Prostate gland (tissue), 2 donors: ENCODE data around the gene KRT40. TPM values are rescaled to one million over a fixed set of nuclear protein-coding genes. Genes with fewer than 3 reads are reported as not detected.
"Not testable (repeated sequence)": the region's sequence is repeated elsewhere in the genome, so short reads cannot be mapped to it uniquely, and the experiment has no call there.

Experiments used
- DNase-seq: peaks from one replicate; pipeline ENCODE4 v3.0.0-alpha.2; 2019; ENCODE audit warnings: low spot score
- H3K27ac ChIP-seq, 2 donors: fragments of 200-600 bp; sonication (generic); 2 replicates each; pipeline ENCODE4 v1.5.1; 2017 to 2019
- H3K27me3 ChIP-seq: fragments of 200-600 bp; sonication (generic); replicated peaks from 2 replicates; pipeline ENCODE4 v1.5.1; 2019; ENCODE audit not compliant: insufficient read depth
- H3K36me3 ChIP-seq, 2 donors: fragments of 200-600 bp; sonication (generic); 1 replicate in 1 of 2; 2 replicates in 1 of 2; pipeline versions ENCODE4 v1.5.1 to v1.8.1; 2017 to 2019
- H3K4me1 ChIP-seq: fragments of 200-600 bp; sonication (generic); replicated peaks from 2 replicates; pipeline ENCODE4 v1.5.1; 2019
- H3K4me3 ChIP-seq, 2 donors: fragments of 200-600 bp; sonication (generic); 2 replicates each; pipeline ENCODE4 v1.5.1; 2017 to 2019
- H3K9me3 ChIP-seq: fragments of 200-600 bp; sonication (generic); 2 replicates; pipeline ENCODE4 v1.5.1; 2017
- POLR2A ChIP-seq: fragments of 450-650 bp; IDR thresholded peaks from one replicate; pipeline ENCODE4 v1.6.1; 2016; ENCODE audit warnings: antibody characterized with exemption, mild to moderate bottlenecking
- POLR2AphosphoS5 ChIP-seq: sonication (generic); formaldehyde crosslinking; IDR thresholded peaks from one replicate; pipeline ENCODE4 v1.6.1; 2017; ENCODE audit warnings: antibody characterized with exemption
- WGBS: methylation state at CpG from one replicate; pipeline ENCODE4 v1.1.5; 2018; 5-methylcytosine and 5-hydroxymethylcytosine counted together
- intact Hi-C: fragments of 100-400 bp; cut with DNase I; formaldehyde crosslinking; loops from one replicate; pipeline ENCODE4 v1.14.2; 2022
- total RNA-seq, 2 donors: library from RNA; depleted of rRNA; stranded (reverse); fragments of >200 nt; gene quantifications; one replicate each; pipeline ENCODE4 v1.1.0, GENCODE V29; 2016
- TF ChIP-seq, protein P1 (sequence below), 4 experiments: fragments of 200-600 bp in 2 of 4; fragments of 450-650 bp in 2 of 4; sonication (generic) in 2 of 4; IDR thresholded peaks; 1 replicate in 3 of 4; 2 replicates in 1 of 4; pipeline ENCODE4 v1.5.1; 2016 to 2019; ENCODE audit warnings: antibody characterized with exemption in 4 of 4, mild to moderate bottlenecking in 2 of 4, moderate library complexity in 2 of 4

Gene KRT40
- total RNA-seq, 2 donors from 2014 or later = 0.74 TPM; not detected in 1

DNA sequence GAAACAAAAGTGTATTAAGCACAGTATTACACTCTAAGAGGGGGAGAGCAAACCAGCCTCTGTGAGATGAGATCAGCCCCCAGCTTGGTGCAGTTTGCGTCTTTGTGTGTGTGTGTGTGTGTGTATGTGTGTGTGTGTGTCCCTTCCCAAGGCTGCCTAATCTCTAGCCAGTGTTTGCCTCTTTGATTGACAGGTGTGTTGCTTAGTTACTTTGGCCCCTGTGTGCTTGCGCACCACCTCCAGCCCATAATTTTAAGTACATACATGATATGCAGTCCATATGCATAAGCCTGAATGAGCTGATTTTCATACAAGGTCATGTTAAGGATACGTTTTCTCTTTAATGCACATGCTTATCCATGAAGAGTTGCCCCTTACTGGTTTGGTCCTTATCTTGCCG lies 17.7 kb upstream of the KRT40 start:
- no peak for DNase-seq
- Histone ChIP-seq H3K36me3 (no peaks in the 10 kb centered on the region), H3K27me3 (no peaks in the 10 kb centered on the region), H3K9me3 (no peaks in the 10 kb centered on the region), H3K4me1 (no peaks in the 10 kb centered on the region), H3K4me3 (no peak overlapping the region), H3K27ac (no peak overlapping the region)
- WGBS = 92% methylated on average over 4 of the region's 4 CpGs
- intact Hi-C loops = no loop called here
- TF ChIP-seq POLR2A = no peak
- TF ChIP-seq, protein P1, sequence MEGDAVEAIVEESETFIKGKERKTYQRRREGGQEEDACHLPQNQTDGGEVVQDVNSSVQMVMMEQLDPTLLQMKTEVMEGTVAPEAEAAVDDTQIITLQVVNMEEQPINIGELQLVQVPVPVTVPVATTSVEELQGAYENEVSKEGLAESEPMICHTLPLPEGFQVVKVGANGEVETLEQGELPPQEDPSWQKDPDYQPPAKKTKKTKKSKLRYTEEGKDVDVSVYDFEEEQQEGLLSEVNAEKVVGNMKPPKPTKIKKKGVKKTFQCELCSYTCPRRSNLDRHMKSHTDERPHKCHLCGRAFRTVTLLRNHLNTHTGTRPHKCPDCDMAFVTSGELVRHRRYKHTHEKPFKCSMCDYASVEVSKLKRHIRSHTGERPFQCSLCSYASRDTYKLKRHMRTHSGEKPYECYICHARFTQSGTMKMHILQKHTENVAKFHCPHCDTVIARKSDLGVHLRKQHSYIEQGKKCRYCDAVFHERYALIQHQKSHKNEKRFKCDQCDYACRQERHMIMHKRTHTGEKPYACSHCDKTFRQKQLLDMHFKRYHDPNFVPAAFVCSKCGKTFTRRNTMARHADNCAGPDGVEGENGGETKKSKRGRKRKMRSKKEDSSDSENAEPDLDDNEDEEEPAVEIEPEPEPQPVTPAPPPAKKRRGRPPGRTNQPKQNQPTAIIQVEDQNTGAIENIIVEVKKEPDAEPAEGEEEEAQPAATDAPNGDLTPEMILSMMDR (IDR thresholded peaks at IDR 0.05) = no peak
- TF ChIP-seq POLR2AphosphoS5 = no peak

GRCh38 chr17:40999563-40999962 lies 15.4 kb upstream of the KRT40 start, which contains the start of gene KRTAP3-2:
KRTAP3-2 (minus strand) TSS chr17:40999906; CDS start chr17:40999853, 53 bp downstream.
- H3K27ac ChIP-seq, H3K27me3 ChIP-seq, H3K9me3 ChIP-seq, H3K36me3 ChIP-seq, H3K4me1 ChIP-seq, DNase-seq, H3K4me3 ChIP-seq, intact Hi-C loops: not testable (repeated sequence)
- 83% methylated on average over 6 of the region's 6 CpGs for whole genome bisulfite sequencing

GRCh38 chr17:40997361-40997760 lies 13.2 kb upstream of the KRT40 start:
- Histone ChIP-seq H3K36me3 (no peaks in the 10 kb centered on the region), H3K27ac (no peak overlapping the region), H3K27me3 (no peaks in the 10 kb centered on the region), H3K4me1 (no peaks in the 10 kb centered on the region), H3K4me3 (no peak overlapping the region), H3K9me3 (no peaks in the 10 kb centered on the region)
- DNase-seq = no peak
- no peak for TF ChIP-seq POLR2AphosphoS5
- TF ChIP-seq POLR2A = no peak
- intact Hi-C loops = no loop called here
- 86% methylated on average over 2 of the region's 2 CpGs for WGBS

DNA sequence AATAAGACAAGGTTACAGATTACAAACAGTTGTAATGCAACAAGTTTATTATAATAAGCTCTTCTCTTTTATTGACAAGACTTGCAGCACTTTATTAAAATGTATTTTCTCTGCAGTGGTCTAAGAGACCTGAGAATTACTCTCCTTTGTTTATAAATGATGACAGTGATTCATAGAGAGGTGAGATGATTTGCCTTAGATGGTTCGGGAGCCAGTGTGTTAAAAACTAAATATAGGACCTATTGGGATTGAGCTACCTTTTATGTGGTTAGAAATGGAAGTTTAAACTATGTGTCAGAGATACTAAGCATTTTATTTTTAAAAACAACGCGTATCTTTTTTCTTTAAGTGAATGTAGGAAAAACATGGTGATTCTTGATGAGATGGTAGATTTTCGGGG lies 12.7 kb upstream of the KRT40 start:
- WGBS = 79% methylated on average over 4 of the region's 4 CpGs
- Histone ChIP-seq H3K36me3 (no peaks in the 10 kb centered on the region), H3K27me3 (no peaks in the 10 kb centered on the region), H3K27ac (no peak overlapping the region), H3K4me1 (no peaks in the 10 kb centered on the region), H3K4me3 (no peak overlapping the region), H3K9me3 (no peaks in the 10 kb centered on the region)
- intact Hi-C loops = no loop called here
- TF ChIP-seq POLR2AphosphoS5 = no peak
- no peak for TF ChIP-seq POLR2A
- TF ChIP-seq, protein P1 (IDR thresholded peaks at IDR 0.05) = no peak
- DNase-seq = no peak

DNA sequence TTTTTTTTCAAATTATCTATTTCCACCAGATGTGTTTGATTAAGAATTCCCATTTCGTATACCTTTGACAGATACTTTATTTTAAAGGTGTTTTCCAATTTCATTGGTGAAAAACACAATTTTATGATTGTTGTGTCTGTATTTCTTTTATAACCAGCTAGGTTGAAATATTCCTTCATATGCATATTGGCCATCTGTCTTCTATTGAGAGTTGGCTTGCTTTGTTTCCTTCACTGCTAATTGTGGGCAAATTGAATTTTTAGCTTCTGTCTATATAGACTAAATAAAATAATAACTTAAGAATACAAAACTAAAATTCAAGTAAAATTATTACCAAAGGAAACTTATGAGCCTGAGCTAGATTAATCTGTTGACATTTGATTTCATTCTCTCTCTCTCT lies 11.0 kb upstream of the KRT40 start:
- Histone ChIP-seq H3K9me3 (no peaks in the 10 kb centered on the region), H3K27ac (no peak overlapping the region), H3K4me1 (no peaks in the 10 kb centered on the region), H3K36me3 (no peaks in the 10 kb centered on the region), H3K27me3 (no peaks in the 10 kb centered on the region), H3K4me3 (no peak overlapping the region)
- 94% methylated on average over 1 of the region's 1 CpG for WGBS
- intact Hi-C loops = no loop called here
- TF ChIP-seq, protein P1 (IDR thresholded peaks at IDR 0.05) = no peak
- TF ChIP-seq POLR2A (no peak), POLR2AphosphoS5 (no peak)
- no peak for DNase-seq

- Histone ChIP-seq H3K4me1 (no peaks in the 10 kb centered on the region), H3K27me3 (no peaks in the 10 kb centered on the region), H3K9me3 (no peaks in the 10 kb centered on the region), H3K27ac (no peak within 1 kb of the TSS), H3K4me3 (no peak within 1 kb of the TSS), H3K36me3 (no peaks in the 10 kb centered on the region)
- intact Hi-C loops = no loop called here
- WGBS = 19% methylated on average over 4 of the region's 4 CpGs
- TF ChIP-seq, protein P1 (IDR thresholded peaks at IDR 0.05) = no peak
- TF ChIP-seq POLR2A (no peak), POLR2AphosphoS5 (no peak)
- DNase-seq = no peak
These were observed 9.7 kb upstream of the KRT40 start, which contains the start of gene KRTAP3-3 for GRCh38 chr17:40993839-40994238. KRTAP3-3 (minus strand) TSS chr17:40994164; CDS start chr17:40994097, 67 bp downstream.
